Heart left ventricle (tissue), 16 donors: Measurements from ENCODE around the gene ATM. TPM values are rescaled to one million over a fixed set of nuclear protein-coding genes. Genes with fewer than 3 reads are reported as not detected.
"Not testable (repeated sequence)": the region's sequence is repeated elsewhere in the genome, so short reads cannot be mapped to it uniquely, and the experiment has no call there.

ENCODE experiments used
- ATAC-seq, 4 donors: fragments of 200-7000 bp; cut with Tn5 transposase; one replicate each; pipeline ENCODE4 v1.9.1; 2020 to 2022; ENCODE audit warnings: moderate library complexity in 4 of 4, mild to moderate bottlenecking in 3 of 4, moderate number of reproducible peaks in 1 of 4
- DNase-seq, 5 donors: peaks; one replicate each; pipeline ENCODE4 v3.0.0-alpha.2; 2020
- H3K27ac ChIP-seq, 12 donors: fragments of 200-600 bp; sonication (generic) in 4 of 12; one replicate each; pipeline versions ENCODE4 v1.5.0 to v1.8.0; 2016 to 2022; ENCODE audit warnings: mild to moderate bottlenecking in 2 of 12
- H3K27me3 ChIP-seq, 9 donors: fragments of 200-600 bp; sonication (generic) in 2 of 9; one replicate each; pipeline versions ENCODE4 v1.5.1 to v1.8.0; 2016 to 2022; ENCODE audit warnings: mild to moderate bottlenecking in 3 of 9
- H3K36me3 ChIP-seq, 9 donors: fragments of 200-600 bp; sonication (generic) in 2 of 9; one replicate each; pipeline versions ENCODE4 v1.5.0 to v1.8.0; 2018 to 2022; ENCODE audit warnings: mild to moderate bottlenecking in 2 of 9
- H3K4me1 ChIP-seq, 12 donors: fragments of 200-600 bp; sonication (generic) in 4 of 12; one replicate each; pipeline versions ENCODE4 v1.5.0 to v1.8.0; 2016 to 2022; ENCODE audit warnings: mild to moderate bottlenecking in 3 of 12
- H3K4me3 ChIP-seq, 12 donors: fragments of 200-600 bp; sonication (generic) in 4 of 12; one replicate each; pipeline versions ENCODE4 v1.5.0 to v1.8.0; 2017 to 2022; ENCODE audit warnings: mild to moderate bottlenecking in 9 of 12, moderate library complexity in 4 of 12
- H3K9me3 ChIP-seq, 12 donors: fragments of 200-600 bp; sonication (generic) in 4 of 12; one replicate each; pipeline versions ENCODE4 v1.5.0 to v1.8.0; 2016 to 2022; ENCODE audit warnings: mild to moderate bottlenecking in 1 of 12
- CTCF ChIP-seq, 12 donors: fragments of 200-600 bp; sonication (generic) in 4 of 12; IDR thresholded peaks; one replicate each; pipeline versions ENCODE4 v1.5.0 to v1.8.0; 2018 to 2022; ENCODE audit warnings: antibody characterized with exemption in 12 of 12, mild to moderate bottlenecking in 5 of 12
- POLR2A ChIP-seq, 2 donors: fragments of 450-650 bp; IDR thresholded peaks; one replicate each; pipeline ENCODE4 v1.6.1; 2017; ENCODE audit warnings: antibody characterized with exemption in 2 of 2, mild to moderate bottlenecking in 2 of 2, moderate library complexity in 2 of 2
- WGBS, 4 donors: extraction: QIAGEN DNeasy Blood & Tissue Kit in 2 of 4; methylation state at CpG; one replicate each; pipeline versions ENCODE4 v1.1.5 to v1.1.7; 2013 to 2018; 5-methylcytosine and 5-hydroxymethylcytosine counted together
- intact Hi-C, 10 donors: fragments of 100-400 bp; cut with DNase I; formaldehyde crosslinking; loops; one replicate each; pipeline versions ENCODE4 v1.11.1 to v1.14.2; 2022
- polyA plus RNA-seq, 2 donors: library from polyadenylated mRNA; stranded (reverse); fragments of 200-250 nt; gene quantifications; one replicate each; pipeline ENCODE4 v1.2.3, GENCODE V29; 2013
- total RNA-seq, 9 donors: library from RNA; depleted of rRNA in 2 of 9; stranded (reverse); fragments of >200 nt in 2 of 9; fragmentation: NEBNext Ultra II Directional in 3 of 9; extraction: Animal tissue kit (Norgen Biotek cat#: 25700) in 3 of 9; gene quantifications; one replicate each; pipeline versions ENCODE4 v1.1.0 to v1.2.4, GENCODE V29; 2016 to 2023
- donor health status: ischemic (EF 13 %, LVEDD 7.1; RV severe dilation, severe dysfunction).
- donor health status: healthy with polysubstance abuse.
- donor health status: DM: no; HTN: yes; CAD: no.
- donor health status: DM: no; HTN: no; CAD: no.
- donor health status: ischemic (EF 25% LVEDD 6.9; RV normal size, moderate dysfunction).
- donor health status: ischemic (EF 25% LVEDD 5.7; RV mildly dilated, moderate dysfunction).
- donor health status: healthy.
- donor health status: DM: yes; HTN: yes; CAD: no.
- donor health status: ischemic (EF 35%, LVEDD 5.7; RV mildly dilated, moderate dysfunction).
- donor health status: nonischemic (EF 11% LVEDD 7.7; RV severe dilation, severe dysfunction).
- donor health status: DM: yes; HTN: yes; CAD: no.
- donor health status: PGD.
- donor health status: ischemic (EF 29% LVEDD 5.4; RV normal size, mild dysfunction).
- donor health status: nonischemic (EF 23%, LVEDD 6.1; RV moderate dilation, normal function).

Gene ATM
- total and polyA plus RNA-seq, 11 donors: 14.0 to 50.8 (median 31.2) TPM

DNA sequence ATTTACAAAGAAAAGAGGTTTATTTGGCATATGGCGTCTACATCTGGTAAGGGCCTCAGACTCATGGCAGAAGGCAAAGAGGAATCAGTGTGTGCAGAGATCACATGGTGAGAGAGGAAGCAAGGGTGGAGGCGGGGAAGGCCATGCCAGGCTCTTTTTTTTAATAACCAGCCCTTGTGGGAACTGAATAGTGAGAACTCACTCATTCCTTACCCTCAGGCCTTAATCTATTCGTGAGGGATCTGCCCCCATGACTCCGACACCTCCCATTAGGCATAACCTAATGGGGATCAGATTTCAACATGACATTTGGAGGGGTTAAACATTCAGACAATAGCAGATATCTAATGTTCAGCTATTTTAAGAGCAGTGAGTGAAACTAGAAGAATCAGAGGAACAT, 55.7 kb downstream of the ATM start:
- H3K27me3 ChIP-seq: no peaks in the 10 kb centered on the region
- DNase-seq: peak in 3 of 5 donors; percentile 18 to 29 (median 25)
- H3K4me3 ChIP-seq: no peak overlapping the region
- peaks cover 0 to 100% (median 83%) of the 10 kb centered on the region in 9 donors for H3K36me3 ChIP-seq
- intact Hi-C loops: no loop called here
- TF ChIP-seq POLR2A (IDR thresholded peaks at IDR 0.05) (no peak), CTCF (IDR thresholded peaks at IDR 0.05) (no peak)
- peaks cover 0 to 15% (median 2%) of the 10 kb centered on the region in 12 donors for H3K4me1 ChIP-seq
- 40 to 53% (median 47%) methylated on average over 4 of the region's 4 CpGs for WGBS, 4 donors
- peak overlapping the region in 11 of 12 donors; percentile 7 to 66 (median 40) for H3K27ac ChIP-seq
- peaks cover 0 to 19% (median 0%) of the 10 kb centered on the region in 12 donors for H3K9me3 ChIP-seq
- ATAC-seq: peak; percentile 73 to 81 (median 78)

DNA sequence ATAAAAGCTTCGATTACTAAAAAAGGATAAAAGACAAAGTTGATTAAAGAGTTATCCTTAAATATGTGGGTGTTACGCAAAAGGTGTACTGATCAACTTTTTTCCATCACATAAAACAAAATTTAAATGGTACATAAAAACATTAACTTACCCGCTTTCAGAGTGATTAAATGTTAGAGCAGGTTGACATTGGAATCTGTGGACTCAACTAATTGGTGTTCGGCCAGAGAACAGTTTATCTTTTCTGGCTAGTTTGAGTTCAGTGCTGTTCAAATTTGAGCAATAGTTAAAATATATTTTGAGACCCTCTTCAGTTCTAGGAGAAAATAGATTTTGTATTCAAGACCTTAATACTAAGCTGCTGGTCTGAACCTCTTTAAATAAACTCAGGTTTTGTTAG, 56.1 kb downstream of the ATM start:
- no peak for ATAC-seq

DNA sequence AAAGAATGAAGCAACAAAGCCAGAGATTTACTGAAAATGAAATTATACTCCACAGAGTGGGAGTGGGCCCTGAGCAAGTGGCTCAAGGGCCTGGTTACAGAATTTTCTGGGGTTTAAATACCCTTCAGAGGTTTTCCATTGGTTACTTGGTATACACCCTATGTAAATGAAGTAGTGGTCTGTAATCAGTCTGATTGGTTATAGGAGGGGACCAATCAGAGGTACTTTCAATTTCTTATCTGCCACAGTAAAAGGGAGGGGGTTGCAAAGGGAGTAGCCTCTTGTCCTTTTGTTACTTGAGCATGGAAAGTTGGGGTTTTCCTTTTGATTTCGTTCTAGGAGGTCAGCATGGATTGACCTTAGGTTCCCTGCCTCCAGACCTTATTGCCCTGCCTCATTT, 63.5 kb downstream of the ATM start:
- TF ChIP-seq CTCF (IDR thresholded peaks at IDR 0.05): no peak
- TF ChIP-seq POLR2A (IDR thresholded peaks at IDR 0.05): no peak
- no peak overlapping the region for H3K27ac ChIP-seq
- no peak overlapping the region for H3K4me3 ChIP-seq
- H3K36me3 ChIP-seq: peaks cover 0 to 100% (median 98%) of the 10 kb centered on the region in 9 donors
- 81 to 91% (median 87%) methylated on average over 1 of the region's 1 CpG for WGBS, 4 donors
- H3K27me3 ChIP-seq: no peaks in the 10 kb centered on the region
- DNase-seq: no peak
- no peaks in the 10 kb centered on the region for H3K4me1 ChIP-seq
- no peaks in the 10 kb centered on the region for H3K9me3 ChIP-seq
- intact Hi-C loops: no loop called here
- no peak for ATAC-seq

More for the DNA sequence above, 56.1 kb downstream of the ATM start:
- H3K27ac ChIP-seq: peak overlapping the region in 11 of 12 donors; percentile 7 to 66 (median 40)
- no peak for DNase-seq
- no peak for TF ChIP-seq POLR2A (IDR thresholded peaks at IDR 0.05)
- TF ChIP-seq CTCF (IDR thresholded peaks at IDR 0.05): no peak
- intact Hi-C loops: no loop called here
- H3K36me3 ChIP-seq: peaks cover 0 to 100% (median 81%) of the 10 kb centered on the region in 9 donors
- 62 to 69% (median 66%) methylated on average over 4 of the region's 4 CpGs for WGBS, 4 donors
- peaks cover 0 to 15% (median 2%) of the 10 kb centered on the region in 12 donors for H3K4me1 ChIP-seq
- no peaks in the 10 kb centered on the region for H3K27me3 ChIP-seq
- no peak overlapping the region for H3K4me3 ChIP-seq
- peaks cover 0 to 19% (median 0%) of the 10 kb centered on the region in 12 donors for H3K9me3 ChIP-seq

GRCh38 chr11:108286956-108287355, 64.1 kb downstream of the ATM start:
- Histone ChIP-seq H3K4me1 (no peaks in the 10 kb centered on the region), H3K36me3 (peaks cover 0 to 100% (median 97%) of the 10 kb centered on the region in 9 donors), H3K4me3 (no peak overlapping the region), H3K9me3 (no peaks in the 10 kb centered on the region), H3K27ac (no peak overlapping the region), H3K27me3 (no peaks in the 10 kb centered on the region)
- 94 to 100% (median 96%) methylated on average over 3 of the region's 3 CpGs for WGBS, 4 donors
- ATAC-seq (no peak), DNase-seq (no peak)
- TF ChIP-seq POLR2A (IDR thresholded peaks at IDR 0.05) (no peak), CTCF (IDR thresholded peaks at IDR 0.05) (no peak)
- intact Hi-C loops: no loop called here

GRCh38 chr11:108289066-108289465, 66.2 kb downstream of the ATM start:
- H3K9me3 ChIP-seq, H3K27me3 ChIP-seq, H3K4me3 ChIP-seq, ATAC-seq, intact Hi-C loops, H3K4me1 ChIP-seq, H3K27ac ChIP-seq, DNase-seq: not testable (repeated sequence)
- H3K36me3 ChIP-seq: peaks cover 0 to 100% (median 96%) of the 10 kb centered on the region in 9 donors
